GM12872 (cell line): ENCODE measurements around the gene RSPO1.

Experiments
- TF ChIP-seq, protein P1 (sequence below): IDR thresholded peaks from 3 replicates; pipeline ENCODE4 v1.5.1; 2011; ENCODE audit warnings: low read depth, mild to moderate bottlenecking, low read length, moderate library complexity; ENCODE audit not compliant: insufficient read depth

The RSPO1 gene, protein sequence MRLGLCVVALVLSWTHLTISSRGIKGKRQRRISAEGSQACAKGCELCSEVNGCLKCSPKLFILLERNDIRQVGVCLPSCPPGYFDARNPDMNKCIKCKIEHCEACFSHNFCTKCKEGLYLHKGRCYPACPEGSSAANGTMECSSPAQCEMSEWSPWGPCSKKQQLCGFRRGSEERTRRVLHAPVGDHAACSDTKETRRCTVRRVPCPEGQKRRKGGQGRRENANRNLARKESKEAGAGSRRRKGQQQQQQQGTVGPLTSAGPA

DNA sequence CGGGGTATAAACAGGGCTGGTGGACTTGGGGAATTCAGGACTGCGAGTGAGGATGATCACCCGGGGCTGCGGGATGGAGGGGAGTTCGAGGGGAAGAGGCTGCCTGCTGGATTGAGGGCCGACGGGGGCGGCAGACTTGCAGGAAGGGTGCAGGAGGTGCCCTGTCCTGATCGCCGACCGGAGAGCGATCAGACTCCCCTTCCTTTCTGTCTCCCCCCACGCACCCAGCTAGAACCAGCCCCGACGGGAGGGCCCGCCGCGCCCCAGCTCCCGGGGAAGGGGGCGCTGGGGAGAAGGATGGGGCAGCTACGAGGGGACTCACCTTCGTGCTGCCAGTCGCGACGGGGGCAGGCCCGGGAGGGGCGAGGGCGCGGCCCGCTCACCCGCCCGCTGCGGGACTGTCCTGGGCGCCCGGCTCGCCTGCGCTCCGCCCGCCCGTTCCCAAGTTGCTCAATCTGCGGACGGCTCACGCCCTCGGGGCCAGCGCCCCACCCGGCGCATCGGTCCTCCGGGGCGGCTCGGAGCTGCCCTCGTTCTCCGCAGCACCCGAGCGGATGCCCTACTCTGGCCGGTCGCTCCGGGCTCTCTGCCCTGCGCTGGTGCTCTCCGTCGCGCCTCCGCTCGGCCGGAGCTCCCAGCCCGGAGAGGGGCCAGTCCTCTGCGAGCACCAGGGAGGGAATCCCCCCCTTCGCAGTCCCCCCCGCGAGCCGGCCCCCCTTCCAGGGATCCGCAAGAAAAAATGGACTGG lies at the start of gene RSPO1:
Gene RSPO1, minus strand, starts transcription at position 649 of the 748 bp plus-strand sequence. CDS start 5,231 bp downstream, outside the sequence.
- TF ChIP-seq, protein P1, sequence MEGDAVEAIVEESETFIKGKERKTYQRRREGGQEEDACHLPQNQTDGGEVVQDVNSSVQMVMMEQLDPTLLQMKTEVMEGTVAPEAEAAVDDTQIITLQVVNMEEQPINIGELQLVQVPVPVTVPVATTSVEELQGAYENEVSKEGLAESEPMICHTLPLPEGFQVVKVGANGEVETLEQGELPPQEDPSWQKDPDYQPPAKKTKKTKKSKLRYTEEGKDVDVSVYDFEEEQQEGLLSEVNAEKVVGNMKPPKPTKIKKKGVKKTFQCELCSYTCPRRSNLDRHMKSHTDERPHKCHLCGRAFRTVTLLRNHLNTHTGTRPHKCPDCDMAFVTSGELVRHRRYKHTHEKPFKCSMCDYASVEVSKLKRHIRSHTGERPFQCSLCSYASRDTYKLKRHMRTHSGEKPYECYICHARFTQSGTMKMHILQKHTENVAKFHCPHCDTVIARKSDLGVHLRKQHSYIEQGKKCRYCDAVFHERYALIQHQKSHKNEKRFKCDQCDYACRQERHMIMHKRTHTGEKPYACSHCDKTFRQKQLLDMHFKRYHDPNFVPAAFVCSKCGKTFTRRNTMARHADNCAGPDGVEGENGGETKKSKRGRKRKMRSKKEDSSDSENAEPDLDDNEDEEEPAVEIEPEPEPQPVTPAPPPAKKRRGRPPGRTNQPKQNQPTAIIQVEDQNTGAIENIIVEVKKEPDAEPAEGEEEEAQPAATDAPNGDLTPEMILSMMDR: no peak

DNA sequence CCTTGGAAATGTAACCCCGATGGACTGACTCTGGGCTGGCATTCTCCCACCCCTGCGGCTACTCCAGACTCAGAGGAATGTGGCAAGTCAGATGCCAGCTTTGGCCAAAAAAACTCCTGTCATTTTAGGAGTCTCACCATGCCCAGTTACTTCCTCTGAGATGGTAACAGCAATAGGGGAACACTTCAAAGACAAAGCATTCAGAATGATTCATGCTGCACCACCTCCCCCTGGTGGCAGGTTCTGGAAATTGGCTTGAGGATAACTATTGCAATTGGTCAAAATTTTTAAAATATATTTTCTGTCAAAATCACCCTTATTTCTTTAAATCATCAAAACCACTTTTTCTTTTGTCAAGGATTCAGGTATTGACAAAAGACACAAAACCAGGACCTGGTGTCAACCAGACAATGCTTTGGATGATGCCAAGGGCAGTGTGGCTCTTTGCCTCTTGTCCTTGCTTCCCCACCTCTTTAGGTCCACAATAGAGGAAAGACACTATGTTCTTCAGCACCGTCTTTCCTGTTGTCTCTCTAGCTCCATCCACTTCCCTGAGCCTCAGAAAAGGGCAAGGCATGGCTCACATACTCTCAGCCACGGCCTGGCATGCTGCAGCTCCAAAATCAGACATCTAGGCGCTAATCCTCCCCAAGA lies 47.8 kb upstream of the RSPO1 start:
- TF ChIP-seq, protein P1: peak; percentile 82

DNA sequence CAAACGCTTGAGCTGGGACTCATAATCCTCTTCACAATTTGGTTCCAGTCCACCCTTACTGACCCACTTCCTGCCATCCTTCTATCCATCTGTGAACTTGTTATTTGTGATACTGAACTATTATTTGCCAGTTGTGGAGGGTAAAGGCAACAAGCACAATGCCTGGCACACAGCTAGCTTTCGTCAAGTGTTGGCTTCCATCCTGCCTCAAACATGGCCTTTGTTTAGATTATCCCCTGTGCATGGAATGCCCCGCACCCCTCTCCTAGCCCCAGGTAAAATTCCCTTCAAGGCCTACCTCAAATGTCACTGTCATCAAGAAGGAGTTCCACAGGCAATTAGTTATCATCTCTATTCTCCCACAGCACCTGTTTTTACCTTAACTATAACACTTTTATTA lies 46.2 kb upstream of the RSPO1 start:
- TF ChIP-seq, protein P1: no peak

DNA sequence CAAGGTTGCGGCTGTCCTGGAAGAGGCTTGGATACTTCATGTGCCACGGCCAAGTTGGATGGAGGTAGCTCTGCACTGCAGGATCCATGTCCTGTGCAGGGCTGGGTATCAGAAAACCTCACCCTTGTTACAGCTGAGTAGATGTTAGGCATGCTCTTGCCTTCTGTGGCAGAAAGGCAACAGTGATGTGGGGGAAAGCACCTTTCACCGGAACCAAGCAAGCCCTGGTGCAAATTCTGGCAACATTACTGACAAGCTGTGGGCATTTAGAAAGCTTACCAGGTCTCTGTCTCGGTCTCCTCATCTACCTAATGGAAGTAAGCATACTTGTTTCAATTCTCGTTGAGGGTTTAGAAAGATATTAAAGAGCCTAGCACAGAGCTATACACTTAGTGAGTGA lies 43.1 kb upstream of the RSPO1 start:
- TF ChIP-seq, protein P1: no peak

DNA sequence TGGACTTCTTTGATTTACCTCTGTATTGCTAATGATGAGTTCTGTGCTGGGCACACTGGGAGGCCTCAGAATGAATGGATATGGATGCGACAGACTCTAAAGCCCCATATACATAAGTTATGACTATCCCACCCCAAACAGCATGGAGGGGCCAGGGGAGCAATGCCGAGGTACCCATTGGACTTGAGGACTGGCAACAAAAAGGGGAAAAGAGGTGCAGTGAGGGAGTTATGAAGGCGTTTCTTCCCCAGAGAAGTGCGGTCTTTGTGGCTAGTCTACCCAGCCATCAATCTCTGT lies 42.4 kb upstream of the RSPO1 start:
- TF ChIP-seq, protein P1: no peak

DNA sequence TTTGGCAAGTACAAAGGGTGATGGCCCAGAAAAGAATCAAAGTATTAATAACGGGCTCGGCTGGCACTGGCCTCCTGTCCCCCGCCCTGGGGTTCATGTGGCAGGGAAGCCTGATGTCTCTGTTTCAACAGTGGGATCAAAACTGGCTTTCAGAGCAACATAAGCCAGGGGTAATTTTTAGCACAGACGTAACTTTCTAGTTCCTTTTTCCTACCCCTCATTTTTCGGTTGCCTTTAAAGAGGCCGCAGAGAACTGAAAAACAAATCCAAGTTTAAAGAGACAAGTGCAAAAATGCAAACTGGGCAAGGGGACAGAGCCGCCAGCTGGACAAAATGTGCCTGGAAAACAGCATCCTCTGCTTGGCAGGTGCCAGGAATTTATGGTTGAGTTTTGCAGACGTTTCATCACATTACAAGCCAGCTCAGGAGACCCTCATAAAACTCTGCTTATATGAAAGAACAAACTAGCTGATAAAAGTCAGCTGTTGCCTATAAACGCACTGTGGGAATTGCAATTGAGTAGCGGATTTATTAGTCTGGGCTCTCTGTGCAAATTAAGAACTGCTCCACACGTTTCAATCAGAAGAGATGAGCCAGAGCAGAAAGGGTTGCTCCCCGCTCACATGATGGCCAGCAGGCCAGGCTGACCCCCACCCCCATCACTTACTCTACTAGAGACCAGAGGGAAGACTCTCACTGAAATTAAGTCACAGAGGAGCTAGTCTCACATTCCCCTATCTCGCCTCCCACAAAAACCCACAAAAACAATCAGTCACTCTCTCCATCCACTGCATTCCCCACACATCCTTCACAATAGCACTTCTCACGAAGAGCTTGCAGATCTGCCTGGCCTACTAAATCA lies 41.8 kb upstream of the RSPO1 start:
- TF ChIP-seq, protein P1: no peak

DNA sequence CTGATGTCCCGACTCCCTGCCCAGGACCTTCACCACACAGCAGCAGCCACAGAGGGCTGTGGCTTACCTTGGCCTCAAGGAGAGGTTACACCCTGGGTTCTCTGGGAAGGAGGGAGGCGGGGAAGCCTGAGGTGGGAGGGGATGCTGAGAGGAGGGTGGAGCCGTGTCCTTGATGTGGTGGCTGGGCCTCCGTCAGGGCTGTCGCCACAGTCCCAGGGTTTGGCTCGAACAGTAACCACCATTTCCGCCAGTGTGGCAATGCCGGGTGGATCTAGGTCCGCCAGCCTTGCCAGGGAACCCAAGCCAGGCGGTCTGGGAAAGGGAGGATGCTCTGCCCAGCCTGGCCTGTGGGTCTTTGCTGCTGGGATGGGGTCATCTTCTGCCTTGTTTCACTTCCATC lies 39.2 kb upstream of the RSPO1 start:
- TF ChIP-seq, protein P1: no peak
